K562 (cell line): ENCODE results near the gene CDC42EP3. TPM values are rescaled to one million over a fixed set of nuclear protein-coding genes. Genes with fewer than 3 reads are reported as not detected.

Source experiments
- ADNP ChIP-seq: fragments of 200-800 bp; sonication (Bioruptor generic); IDR thresholded peaks from 2 replicates; pipeline ENCODE4 v1.6.1; 2016; ENCODE audit warnings: missing genetic modification characterization, missing compliant biosample characterization
- CAMTA2 ChIP-seq: fragments of 250-450 bp; sonication (Bioruptor Pico); conservative IDR thresholded peaks from 2 replicates; pipeline ENCODE4 v1.5.1; 2022
- CBFA2T2 ChIP-seq: fragments of 450-650 bp; conservative IDR thresholded peaks from 2 replicates; pipeline ENCODE4 v1.6.1; 2017; ENCODE audit warnings: mild to moderate bottlenecking
- CBFB ChIP-seq: sonication (generic); formaldehyde crosslinking; IDR thresholded peaks from 2 replicates; pipeline ENCODE4 v1.4.0; 2020; ENCODE audit warnings: mild to moderate bottlenecking, missing genetic modification reagents
- ELF2 ChIP-seq: fragments of 250-450 bp; sonication (Bioruptor Pico); IDR thresholded peaks from 2 replicates; pipeline ENCODE4 v1.5.0; 2021; ENCODE audit warnings: mild to moderate bottlenecking
- PHTF2 ChIP-seq: fragments of 250-450 bp; sonication (Bioruptor Pico); IDR thresholded peaks from 2 replicates; pipeline ENCODE4 v1.5.0; 2021; ENCODE audit warnings: mild to moderate bottlenecking
- RHOXF2B ChIP-seq: fragments of 250-450 bp; sonication (Bioruptor Pico); conservative IDR thresholded peaks from 2 replicates; pipeline ENCODE4 v1.5.1; 2021
- SLC30A9 ChIP-seq: fragments of 250-450 bp; sonication (Bioruptor Pico); IDR thresholded peaks from 2 replicates; pipeline ENCODE4 v1.8.0; 2022; ENCODE audit warnings: mild to moderate bottlenecking, moderate library complexity
- TRIM24 ChIP-seq, 2 experiments: fragments of 450-650 bp; IDR thresholded peaks; 2 replicates each; pipeline ENCODE4 v1.6.1; 2016
- ZBED1 ChIP-seq: IDR thresholded peaks from 2 replicates; pipeline ENCODE4 v1.6.1; 2014
- ZKSCAN8 ChIP-seq: fragments of 200-800 bp; sonication (Bioruptor generic); IDR thresholded peaks from 2 replicates; pipeline ENCODE4 v1.6.1; 2016; ENCODE audit warnings: missing genetic modification characterization, missing compliant biosample characterization
- polyA plus RNA-seq, 8 experiments: library from polyadenylated mRNA; depleted of rRNA in 4 of 8; stranded (reverse) in 5 of 8; unstranded in 3 of 8; fragments of >200 nt; fragmentation: Nextera tagmentation in 2 of 8; fragmentation: Illumina TruSeq in 1 of 8; extraction: Ambion mirVana in 2 of 8; extraction: Trizol in 1 of 8; gene quantifications; 2 replicates each; pipeline versions ENCODE4 v1.2.1 to v1.2.3, GENCODE V29; 2011 to 2014; ENCODE audit warnings: inconsistent platforms in 1 of 8, missing spikeins in 1 of 8
- total RNA-seq, 7 experiments: library from RNA; depleted of rRNA in 6 of 7; stranded (reverse); fragments of >200 nt in 6 of 7; fragmentation: Illumina TruSeq in 2 of 7; extraction: Trizol in 2 of 7; gene quantifications; 2 replicates each; pipeline versions ENCODE4 v1.2.1 to v1.2.3, GENCODE V29; 2011 to 2021; ENCODE audit warnings: low replicate concordance in 1 of 7
- TF ChIP-seq, protein P1 (sequence below): fragments of 250-450 bp; sonication (Bioruptor Pico); IDR thresholded peaks from 2 replicates; pipeline ENCODE4 v1.5.0; 2022; ENCODE audit warnings: mild to moderate bottlenecking
- TF ChIP-seq, protein P2 (sequence below), 2 experiments: fragments of 450-650 bp in 1 of 2; sonication (generic) in 1 of 2; formaldehyde crosslinking in 1 of 2; IDR thresholded peaks in 1 of 2; conservative IDR thresholded peaks in 1 of 2; 2 replicates each; pipeline versions ENCODE4 v1.6.1 to v1.8.1; 2016 to 2023; ENCODE audit warnings: mild to moderate bottlenecking in 2 of 2, moderate library complexity in 2 of 2, inconsistent platforms in 1 of 2, missing genetic modification reagents in 1 of 2
- TF ChIP-seq, protein P3 (sequence below): sonication (generic); formaldehyde crosslinking; IDR thresholded peaks from 2 replicates; pipeline ENCODE4 v1.8.0; 2023; ENCODE audit warnings: mild to moderate bottlenecking, missing genetic modification reagents
- TF ChIP-seq, protein P4 (sequence below), 2 experiments: fragments of 450-650 bp in 1 of 2; sonication (generic) in 1 of 2; formaldehyde crosslinking; conservative IDR thresholded peaks; 2 replicates each; pipeline versions ENCODE4 v1.4.0 to v1.8.1; 2020 to 2022; ENCODE audit warnings: mild to moderate bottlenecking in 1 of 2, missing genetic modification reagents in 1 of 2
- TF ChIP-seq, protein P5 (sequence below): fragments of 450-650 bp; formaldehyde crosslinking; IDR thresholded peaks from 2 replicates; pipeline ENCODE4 v1.4.0; 2020; ENCODE audit warnings: mild to moderate bottlenecking, mixed read lengths
- TF ChIP-seq, protein P6 (sequence below): fragments of 450-650 bp; IDR thresholded peaks from 2 replicates; pipeline ENCODE4 v1.6.1; 2018; ENCODE audit warnings: mild to moderate bottlenecking, low read depth; ENCODE audit not compliant: partially characterized antibody

Gene CDC42EP3
- total and polyA plus RNA-seq, 9 of the 15 experiments (the other 6 are each of a cell fraction or from before 2014, with no cell fraction given) = 0.72 to 6.4 (median 2.0) TPM

DNA sequence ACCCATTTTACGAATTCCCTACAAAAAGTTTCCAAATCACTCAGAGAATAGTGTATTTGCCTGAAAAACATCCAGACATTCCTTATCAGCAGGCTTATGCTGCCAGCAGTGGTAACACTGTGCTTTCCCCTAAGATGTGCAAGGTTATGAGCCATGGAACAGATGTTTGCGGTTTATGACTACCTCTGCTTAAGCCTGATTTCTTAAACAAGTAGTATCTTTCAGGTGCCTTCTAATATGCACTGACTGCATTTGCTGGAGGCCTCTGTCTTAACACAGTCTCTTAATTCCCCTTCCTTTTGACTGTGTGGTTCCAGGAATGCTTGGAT is 54.8 kb downstream of the CDC42EP3 start (continued):
- TF ChIP-seq, protein P1, sequence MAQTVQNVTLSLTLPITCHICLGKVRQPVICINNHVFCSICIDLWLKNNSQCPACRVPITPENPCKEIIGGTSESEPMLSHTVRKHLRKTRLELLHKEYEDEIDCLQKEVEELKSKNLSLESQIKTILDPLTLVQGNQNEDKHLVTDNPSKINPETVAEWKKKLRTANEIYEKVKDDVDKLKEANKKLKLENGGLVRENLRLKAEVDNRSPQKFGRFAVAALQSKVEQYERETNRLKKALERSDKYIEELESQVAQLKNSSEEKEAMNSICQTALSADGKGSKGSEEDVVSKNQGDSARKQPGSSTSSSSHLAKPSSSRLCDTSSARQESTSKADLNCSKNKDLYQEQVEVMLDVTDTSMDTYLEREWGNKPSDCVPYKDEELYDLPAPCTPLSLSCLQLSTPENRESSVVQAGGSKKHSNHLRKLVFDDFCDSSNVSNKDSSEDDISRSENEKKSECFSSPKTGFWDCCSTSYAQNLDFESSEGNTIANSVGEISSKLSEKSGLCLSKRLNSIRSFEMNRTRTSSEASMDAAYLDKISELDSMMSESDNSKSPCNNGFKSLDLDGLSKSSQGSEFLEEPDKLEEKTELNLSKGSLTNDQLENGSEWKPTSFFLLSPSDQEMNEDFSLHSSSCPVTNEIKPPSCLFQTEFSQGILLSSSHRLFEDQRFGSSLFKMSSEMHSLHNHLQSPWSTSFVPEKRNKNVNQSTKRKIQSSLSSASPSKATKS (CRISPR knock-in tag) = no peak
- TF ChIP-seq CBFB (CRISPR knock-in tag) = peak; percentile 83; the same call in 1 of the 2 replicates
- TF ChIP-seq RHOXF2B (CRISPR knock-in tag) = no peak
- TF ChIP-seq, protein P2, sequence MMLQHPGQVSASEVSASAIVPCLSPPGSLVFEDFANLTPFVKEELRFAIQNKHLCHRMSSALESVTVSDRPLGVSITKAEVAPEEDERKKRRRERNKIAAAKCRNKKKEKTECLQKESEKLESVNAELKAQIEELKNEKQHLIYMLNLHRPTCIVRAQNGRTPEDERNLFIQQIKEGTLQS (IDR thresholded peaks at IDR 0.05) = no peak
- TF ChIP-seq, protein P2 (CRISPR knock-in tag; conservative IDR thresholded peaks at IDR 0.05) = no peak
- TF ChIP-seq ZKSCAN8 = no peak; the same call in 1 of the 2 replicates
- TF ChIP-seq, protein P3, sequence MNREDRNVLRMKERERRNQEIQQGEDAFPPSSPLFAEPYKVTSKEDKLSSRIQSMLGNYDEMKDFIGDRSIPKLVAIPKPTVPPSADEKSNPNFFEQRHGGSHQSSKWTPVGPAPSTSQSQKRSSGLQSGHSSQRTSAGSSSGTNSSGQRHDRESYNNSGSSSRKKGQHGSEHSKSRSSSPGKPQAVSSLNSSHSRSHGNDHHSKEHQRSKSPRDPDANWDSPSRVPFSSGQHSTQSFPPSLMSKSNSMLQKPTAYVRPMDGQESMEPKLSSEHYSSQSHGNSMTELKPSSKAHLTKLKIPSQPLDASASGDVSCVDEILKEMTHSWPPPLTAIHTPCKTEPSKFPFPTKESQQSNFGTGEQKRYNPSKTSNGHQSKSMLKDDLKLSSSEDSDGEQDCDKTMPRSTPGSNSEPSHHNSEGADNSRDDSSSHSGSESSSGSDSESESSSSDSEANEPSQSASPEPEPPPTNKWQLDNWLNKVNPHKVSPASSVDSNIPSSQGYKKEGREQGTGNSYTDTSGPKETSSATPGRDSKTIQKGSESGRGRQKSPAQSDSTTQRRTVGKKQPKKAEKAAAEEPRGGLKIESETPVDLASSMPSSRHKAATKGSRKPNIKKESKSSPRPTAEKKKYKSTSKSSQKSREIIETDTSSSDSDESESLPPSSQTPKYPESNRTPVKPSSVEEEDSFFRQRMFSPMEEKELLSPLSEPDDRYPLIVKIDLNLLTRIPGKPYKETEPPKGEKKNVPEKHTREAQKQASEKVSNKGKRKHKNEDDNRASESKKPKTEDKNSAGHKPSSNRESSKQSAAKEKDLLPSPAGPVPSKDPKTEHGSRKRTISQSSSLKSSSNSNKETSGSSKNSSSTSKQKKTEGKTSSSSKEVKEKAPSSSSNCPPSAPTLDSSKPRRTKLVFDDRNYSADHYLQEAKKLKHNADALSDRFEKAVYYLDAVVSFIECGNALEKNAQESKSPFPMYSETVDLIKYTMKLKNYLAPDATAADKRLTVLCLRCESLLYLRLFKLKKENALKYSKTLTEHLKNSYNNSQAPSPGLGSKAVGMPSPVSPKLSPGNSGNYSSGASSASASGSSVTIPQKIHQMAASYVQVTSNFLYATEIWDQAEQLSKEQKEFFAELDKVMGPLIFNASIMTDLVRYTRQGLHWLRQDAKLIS (CRISPR knock-in tag) = no peak
- TF ChIP-seq, protein P4, sequence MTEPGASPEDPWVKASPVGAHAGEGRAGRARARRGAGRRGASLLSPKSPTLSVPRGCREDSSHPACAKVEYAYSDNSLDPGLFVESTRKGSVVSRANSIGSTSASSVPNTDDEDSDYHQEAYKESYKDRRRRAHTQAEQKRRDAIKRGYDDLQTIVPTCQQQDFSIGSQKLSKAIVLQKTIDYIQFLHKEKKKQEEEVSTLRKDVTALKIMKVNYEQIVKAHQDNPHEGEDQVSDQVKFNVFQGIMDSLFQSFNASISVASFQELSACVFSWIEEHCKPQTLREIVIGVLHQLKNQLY (CRISPR knock-in tag; conservative IDR thresholded peaks at IDR 0.05) = no peak
- TF ChIP-seq ZBED1 = no peak
- TF ChIP-seq ADNP = no peak
- no peak for TF ChIP-seq ELF2 (CRISPR knock-in tag)
- peak; percentile 78 to 87 for TF ChIP-seq TRIM24 (IDR thresholded peaks at IDR 0.05)
- TF ChIP-seq, protein P5, sequence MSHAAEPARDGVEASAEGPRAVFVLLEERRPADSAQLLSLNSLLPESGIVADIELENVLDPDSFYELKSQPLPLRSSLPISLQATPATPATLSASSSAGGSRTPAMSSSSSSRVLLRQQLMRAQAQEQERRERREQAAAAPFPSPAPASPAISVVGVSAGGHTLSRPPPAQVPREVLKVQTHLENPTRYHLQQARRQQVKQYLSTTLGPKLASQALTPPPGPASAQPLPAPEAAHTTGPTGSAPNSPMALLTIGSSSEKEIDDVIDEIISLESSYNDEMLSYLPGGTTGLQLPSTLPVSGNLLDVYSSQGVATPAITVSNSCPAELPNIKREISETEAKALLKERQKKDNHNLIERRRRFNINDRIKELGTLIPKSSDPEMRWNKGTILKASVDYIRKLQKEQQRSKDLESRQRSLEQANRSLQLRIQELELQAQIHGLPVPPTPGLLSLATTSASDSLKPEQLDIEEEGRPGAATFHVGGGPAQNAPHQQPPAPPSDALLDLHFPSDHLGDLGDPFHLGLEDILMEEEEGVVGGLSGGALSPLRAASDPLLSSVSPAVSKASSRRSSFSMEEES (CRISPR knock-in tag) = no peak
- peak; percentile 92 for TF ChIP-seq CBFA2T2
- no peak for TF ChIP-seq CAMTA2 (CRISPR knock-in tag)
- TF ChIP-seq SLC30A9 (CRISPR knock-in tag) = no peak
- TF ChIP-seq, protein P6, sequence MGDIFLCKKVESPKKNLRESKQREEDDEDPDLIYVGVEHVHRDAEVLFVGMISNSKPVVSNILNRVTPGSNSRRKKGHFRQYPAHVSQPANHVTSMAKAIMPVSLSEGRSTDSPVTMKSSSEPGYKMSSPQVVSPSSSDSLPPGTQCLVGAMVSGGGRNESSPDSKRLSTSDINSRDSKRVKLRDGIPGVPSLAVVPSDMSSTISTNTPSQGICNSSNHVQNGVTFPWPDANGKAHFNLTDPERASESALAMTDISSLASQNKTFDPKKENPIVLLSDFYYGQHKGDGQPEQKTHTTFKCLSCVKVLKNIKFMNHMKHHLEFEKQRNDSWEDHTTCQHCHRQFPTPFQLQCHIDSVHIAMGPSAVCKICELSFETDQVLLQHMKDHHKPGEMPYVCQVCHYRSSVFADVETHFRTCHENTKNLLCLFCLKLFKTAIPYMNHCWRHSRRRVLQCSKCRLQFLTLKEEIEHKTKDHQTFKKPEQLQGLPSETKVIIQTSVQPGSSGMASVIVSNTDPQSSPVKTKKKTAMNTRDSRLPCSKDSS = no peak
- no peak for TF ChIP-seq PHTF2 (CRISPR knock-in tag)
